OCI-LY1 (cell line): ENCODE data around the gene SEMA5A.

ENCODE experiments used
- H2AFZ ChIP-seq: fragments of 200-600 bp; sonication (generic), shearing (Covaris generic); 2 replicates; pipeline ENCODE4 v1.6.0; 2014; ENCODE audit warnings: antibody characterized with exemption, mild to moderate bottlenecking, low read length
- H3F3A ChIP-seq: fragments of 200-600 bp; sonication (generic), shearing (Covaris generic); 2 replicates; pipeline ENCODE4 v1.6.0; 2014; ENCODE audit warnings: mild to moderate bottlenecking, antibody characterized with exemption, low read length, moderate library complexity; ENCODE audit not compliant: insufficient read depth
- H3K27ac ChIP-seq: fragments of 200-600 bp; sonication (generic); 2 replicates; pipeline ENCODE4 v1.5.1; 2014; ENCODE audit warnings: low read length, mixed run types, mild to moderate bottlenecking, low read depth; ENCODE audit not compliant: poor library complexity, severe bottlenecking
- H3K27me3 ChIP-seq: fragments of 200-600 bp; sonication (generic); 2 replicates; pipeline ENCODE4 v1.6.0; 2014; ENCODE audit warnings: antibody characterized with exemption, mild to moderate bottlenecking, low read length, moderate library complexity; ENCODE audit not compliant: insufficient read depth
- H3K36me3 ChIP-seq: fragments of 200-600 bp; sonication (generic); 2 replicates; pipeline ENCODE4 v1.6.1; 2014; ENCODE audit warnings: mild to moderate bottlenecking, antibody characterized with exemption, low read length, moderate library complexity, mixed read lengths; ENCODE audit not compliant: insufficient read depth
- H3K4me1 ChIP-seq: fragments of 200-600 bp; sonication (generic); 2 replicates; pipeline ENCODE4 v1.5.1; 2014; ENCODE audit warnings: mild to moderate bottlenecking, low read length, moderate library complexity; ENCODE audit not compliant: insufficient read depth, severe bottlenecking
- H3K4me2 ChIP-seq: fragments of 200-600 bp; sonication (generic), shearing (Covaris generic); 2 replicates; pipeline ENCODE4 v1.6.1; 2014; ENCODE audit warnings: low read length
- H3K4me3 ChIP-seq: fragments of 200-600 bp; sonication (generic); 2 replicates; pipeline ENCODE4 v1.5.1; 2014; ENCODE audit warnings: low read length, low read depth, mild to moderate bottlenecking, mixed read lengths; ENCODE audit not compliant: poor library complexity, severe bottlenecking
- H3K79me2 ChIP-seq: fragments of 200-600 bp; shearing (Covaris generic); 2 replicates; pipeline ENCODE4 v1.6.1; 2016; ENCODE audit warnings: mixed run types, low read length, mixed read lengths; ENCODE audit not compliant: insufficient read depth
- H3K9ac ChIP-seq: fragments of 200-600 bp; sonication (generic), shearing (Covaris generic); 2 replicates; pipeline ENCODE4 v1.6.1; 2014; ENCODE audit warnings: mild to moderate bottlenecking, low read length, mixed read lengths
- H3K9me2 ChIP-seq: fragments of 200-600 bp; sonication (generic), shearing (Covaris generic); 2 replicates; pipeline ENCODE4 v1.6.1; 2014; ENCODE audit warnings: low read depth, mild to moderate bottlenecking, low read length, mixed read lengths
- H3K9me3 ChIP-seq: fragments of 200-600 bp; shearing (Covaris generic); 2 replicates; pipeline ENCODE4 v1.6.1; 2014; ENCODE audit warnings: low read length, mixed read lengths
- H4K20me1 ChIP-seq: fragments of 200-600 bp; sonication (generic), shearing (Covaris generic); 2 replicates; pipeline ENCODE4 v1.6.0; 2016; ENCODE audit warnings: mild to moderate bottlenecking, low read length; ENCODE audit not compliant: insufficient read depth
- CTCF ChIP-seq: fragments of 200-600 bp; sonication (generic), shearing (Covaris generic); IDR thresholded peaks from 2 replicates; pipeline ENCODE4 v1.5.1; 2017; ENCODE audit warnings: mild to moderate bottlenecking, antibody characterized with exemption, low read length, moderate library complexity, mixed read lengths
- EZH2 ChIP-seq: fragments of 200-600 bp; sonication (generic), shearing (Covaris generic); IDR thresholded peaks from 2 replicates; pipeline ENCODE4 v1.8.0; 2017; ENCODE audit warnings: borderline replicate concordance, mixed run types, mild to moderate bottlenecking, antibody characterized with exemption, low read length, moderate library complexity, mixed read lengths

SEMA5A gene

GRCh38 chr5:9148242-9148641 is 397.6 kb downstream of the SEMA5A start:
- Histone ChIP-seq H3K79me2 (no peaks in the 10 kb centered on the region), H3K36me3 (no peaks in the 10 kb centered on the region), H3K9ac (no peak overlapping the region), H4K20me1 (no peaks in the 10 kb centered on the region), H2AFZ (no peak overlapping the region), H3K9me3 (no peaks in the 10 kb centered on the region), H3K4me2 (no peak overlapping the region), H3K4me1 (no peaks in the 10 kb centered on the region), H3F3A (no peaks in the 10 kb centered on the region), H3K9me2 (no peaks in the 10 kb centered on the region), H3K27ac (no peak overlapping the region), H3K4me3 (no peak overlapping the region), H3K27me3 (no peaks in the 10 kb centered on the region)
- TF ChIP-seq EZH2 (no peak), CTCF (no peak)

- no peaks in the 10 kb centered on the region for H3F3A ChIP-seq
Measured at GRCh38 chr5:9140711-9141110, 405.2 kb downstream of the SEMA5A start.

GRCh38 chr5:9140202-9140601 is 405.7 kb downstream of the SEMA5A start:
- no peaks in the 10 kb centered on the region for H3K9me2 ChIP-seq
- no peak overlapping the region for H2AFZ ChIP-seq
- H3K4me2 ChIP-seq: no peak overlapping the region
- H3K9me3 ChIP-seq: no peaks in the 10 kb centered on the region
- H3K79me2 ChIP-seq: no peaks in the 10 kb centered on the region
- no peaks in the 10 kb centered on the region for H3K4me1 ChIP-seq
- no peak for TF ChIP-seq EZH2
- no peak for TF ChIP-seq CTCF
- H3K27me3 ChIP-seq: no peaks in the 10 kb centered on the region
- no peaks in the 10 kb centered on the region for H4K20me1 ChIP-seq
- no peaks in the 10 kb centered on the region for H3K36me3 ChIP-seq
- no peak overlapping the region for H3K4me3 ChIP-seq
- H3F3A ChIP-seq: no peaks in the 10 kb centered on the region
- no peak overlapping the region for H3K9ac ChIP-seq
- no peak overlapping the region for H3K27ac ChIP-seq

More at GRCh38 chr5:9140711-9141110, 405.2 kb downstream of the SEMA5A start:
- no peaks in the 10 kb centered on the region for H3K9me3 ChIP-seq
- H3K4me2 ChIP-seq: no peak overlapping the region
- H3K9me2 ChIP-seq: no peaks in the 10 kb centered on the region
- no peaks in the 10 kb centered on the region for H3K79me2 ChIP-seq
- H2AFZ ChIP-seq: no peak overlapping the region
- H3K27me3 ChIP-seq: no peaks in the 10 kb centered on the region
- TF ChIP-seq EZH2: no peak
- no peak for TF ChIP-seq CTCF
- no peak overlapping the region for H3K4me3 ChIP-seq
- H3K27ac ChIP-seq: no peak overlapping the region
- no peaks in the 10 kb centered on the region for H3K36me3 ChIP-seq
- no peaks in the 10 kb centered on the region for H4K20me1 ChIP-seq
- no peak overlapping the region for H3K9ac ChIP-seq
- no peaks in the 10 kb centered on the region for H3K4me1 ChIP-seq
